ENCODE results near the gene AHCY. TPM values are rescaled to one million over a fixed set of nuclear protein-coding genes. Genes with fewer than 3 reads are reported as not detected.
"Not testable (repeated sequence)": the region's sequence is repeated elsewhere in the genome, so short reads cannot be mapped to it uniquely, and the experiment has no call there.

The AHCY gene
- total RNA-seq, 4 donors from 2014 or later, result 99.0 to 146 (median 137) TPM

DNA sequence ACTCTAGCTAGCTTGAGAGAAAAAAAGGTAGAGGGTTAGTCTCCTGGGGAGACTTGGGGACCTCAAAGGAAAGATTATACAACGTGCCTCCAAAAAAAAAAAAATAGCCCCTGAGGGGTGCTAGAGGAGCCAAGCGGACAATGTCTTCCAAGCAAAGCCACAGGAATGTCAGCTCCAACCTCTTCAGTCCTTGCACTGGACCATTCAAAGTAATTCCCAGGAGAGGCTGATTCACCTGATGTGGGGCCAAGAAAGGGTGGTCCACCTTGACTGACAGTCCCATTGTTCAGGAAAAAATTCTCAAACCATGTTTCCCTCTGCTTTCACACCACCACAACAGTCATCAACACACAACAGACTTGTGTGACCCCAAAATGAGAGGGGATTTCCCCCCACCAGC is 31.2 kb downstream of the AHCY start:
- intact Hi-C loops (cut with DNase I), result no loop called here
- no peak overlapping the region for H3K4me3 ChIP-seq
- WGBS, 2 donors, result 43 to 51% methylated on average over 2 of the region's 2 CpGs
- no peaks in the 10 kb centered on the region for H3K9me3 ChIP-seq
- TF ChIP-seq CTCF (IDR thresholded peaks at IDR 0.05) (no peak), POLR2A (IDR thresholded peaks at IDR 0.05) (no peak)
- DNase-seq, result no peak
- H3K27ac ChIP-seq, result no peak overlapping the region
- H3K36me3 ChIP-seq, result peaks cover 0 to 38% (median 1%) of the 10 kb centered on the region in 3 donors
- peaks cover 4 to 23% (median 4%) of the 10 kb centered on the region in 3 donors for H3K4me1 ChIP-seq
- H3K27me3 ChIP-seq, result no peaks in the 10 kb centered on the region

- Histone ChIP-seq H3K4me1 (peaks cover 4 to 23% (median 4%) of the 10 kb centered on the region in 3 donors), H3K27me3 (no peaks in the 10 kb centered on the region), H3K27ac (peak overlapping the region in 1 of 4 donors; percentile 26), H3K36me3 (peaks cover 0 to 19% (median 0%) of the 10 kb centered on the region in 3 donors), H3K9me3 (no peaks in the 10 kb centered on the region), H3K4me3 (no peak overlapping the region)
- DNase-seq, result no peak
- intact Hi-C loops (cut with DNase I), result no loop called here
- WGBS, 2 donors, result 89 to 94% methylated on average over 8 to 9 of the region's 9 CpGs
- TF ChIP-seq CTCF (IDR thresholded peaks at IDR 0.05) (no peak), POLR2A (IDR thresholded peaks at IDR 0.05) (no peak)
Observed at GRCh38 chr20:34269996-34270627, 33.0 kb downstream of the AHCY start.

DNA sequence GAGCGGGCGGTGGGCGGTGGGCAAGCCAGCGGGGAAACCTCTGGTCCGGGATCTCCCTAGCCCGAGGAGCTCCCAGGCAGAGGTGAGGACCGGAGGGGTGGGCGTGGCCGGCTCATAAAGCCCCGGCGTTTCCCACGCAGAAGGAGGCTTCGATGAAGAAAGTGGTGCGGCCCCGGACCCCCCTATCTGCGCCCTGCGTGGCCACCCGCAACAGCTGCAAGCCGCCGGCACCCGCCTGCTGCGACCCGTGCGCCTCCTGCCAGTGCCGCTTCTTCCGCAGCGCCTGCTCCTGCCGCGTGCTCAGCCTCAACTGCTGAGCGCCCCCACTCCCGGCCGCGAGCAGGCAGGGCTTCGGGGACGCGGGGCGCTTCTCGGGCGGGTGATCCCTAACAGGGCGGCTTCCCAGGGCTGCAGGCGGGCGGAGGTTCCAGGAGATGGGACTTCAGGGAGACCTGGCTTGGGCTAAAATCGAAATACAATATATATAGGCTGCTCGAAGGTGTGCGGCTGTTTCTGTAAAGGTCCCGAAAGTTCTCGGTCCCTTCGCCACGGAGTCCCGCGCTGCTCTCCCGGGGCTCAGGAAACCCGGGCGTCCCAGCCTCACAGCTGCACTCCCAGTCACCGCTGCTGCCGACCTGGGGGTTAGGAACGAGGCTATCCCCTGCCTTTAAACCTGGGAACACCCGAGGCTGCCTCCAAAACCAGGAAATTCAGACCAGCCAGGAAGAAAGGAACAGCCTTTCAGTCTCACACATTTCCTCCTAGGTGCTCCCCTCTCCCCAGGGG is 34.1 kb downstream of the AHCY start:
- Histone ChIP-seq H3K27ac (peak overlapping the region in 3 of 4 donors; percentile 1 to 44 (median 17)), H3K36me3 (peaks cover 0 to 10% (median 0%) of the 10 kb centered on the region in 3 donors), H3K4me3 (peak overlapping the region; percentile 15 to 68 (median 48)), H3K4me1 (peaks cover 4 to 23% (median 4%) of the 10 kb centered on the region in 3 donors), H3K9me3 (no peaks in the 10 kb centered on the region), H3K27me3 (no peaks in the 10 kb centered on the region)
- no peak for DNase-seq
- TF ChIP-seq CTCF (IDR thresholded peaks at IDR 0.05) (no peak), POLR2A (IDR thresholded peaks at IDR 0.05) (no peak)
- intact Hi-C loops (cut with DNase I), result no loop called here
- 19 to 26% methylated on average over 13 to 16 of the region's 58 CpGs for WGBS, 2 donors

DNA sequence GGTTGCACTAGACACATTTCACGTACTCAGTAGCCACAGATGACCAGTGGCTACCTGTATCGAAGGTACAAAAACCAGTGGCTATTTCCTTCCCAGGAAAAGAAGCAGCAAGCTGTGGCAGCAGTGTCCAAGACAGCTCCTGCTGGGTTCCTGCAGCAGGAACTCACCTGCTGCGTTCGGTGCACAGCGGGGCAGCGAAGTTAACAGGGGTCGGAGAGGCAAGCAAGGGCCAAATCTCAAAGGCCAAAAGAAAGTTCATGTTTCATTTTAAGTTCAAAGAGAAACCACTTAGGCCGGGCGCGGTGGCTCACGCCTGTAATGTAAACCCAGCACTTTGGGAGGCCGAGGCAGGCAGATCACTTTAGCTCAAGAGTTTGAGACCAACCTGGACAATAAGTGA is 35.0 kb downstream of the AHCY start:
- peaks cover 4 to 23% (median 4%) of the 10 kb centered on the region in 3 donors for H3K4me1 ChIP-seq
- H3K4me3 ChIP-seq, result no peak overlapping the region
- peaks cover 0 to under 1% (median 0%) of the 10 kb centered on the region in 3 donors for H3K36me3 ChIP-seq
- intact Hi-C loops (cut with DNase I), result no loop called here
- no peaks in the 10 kb centered on the region for H3K27me3 ChIP-seq
- H3K9me3 ChIP-seq, result no peaks in the 10 kb centered on the region
- TF ChIP-seq CTCF (IDR thresholded peaks at IDR 0.05) (no peak), POLR2A (IDR thresholded peaks at IDR 0.05) (no peak)
- no peak for DNase-seq
- no peak overlapping the region for H3K27ac ChIP-seq
- WGBS, 2 donors, result 95 to 97% methylated on average over 12 of the region's 12 CpGs

DNA sequence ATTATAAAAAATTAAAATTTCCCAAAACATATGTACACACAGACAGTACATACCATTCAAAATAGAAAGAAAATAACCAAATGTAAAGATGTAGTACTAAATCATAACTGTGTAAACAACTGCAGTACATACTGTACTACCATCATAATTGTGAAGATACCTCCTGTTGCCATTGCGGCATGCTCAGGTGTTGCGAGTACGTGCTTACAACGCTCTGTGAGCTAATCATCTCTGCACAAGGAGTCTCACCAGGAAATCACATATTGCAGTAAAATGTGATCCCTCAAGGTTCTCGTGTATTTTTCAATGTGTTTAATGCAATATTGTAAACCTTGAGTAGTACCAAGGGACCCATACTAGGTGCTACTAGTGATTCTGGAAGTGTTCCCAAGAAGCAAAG is 39.0 kb downstream of the AHCY start:
- Histone ChIP-seq H3K27ac (no peak overlapping the region), H3K4me1 (peaks cover 4 to 13% (median 9%) of the 10 kb centered on the region in 3 donors), H3K4me3 (no peak overlapping the region), H3K9me3 (no peaks in the 10 kb centered on the region), H3K36me3 (no peaks in the 10 kb centered on the region), H3K27me3 (no peaks in the 10 kb centered on the region)
- WGBS, 2 donors, result 93 to 98% methylated on average over 5 of the region's 5 CpGs
- TF ChIP-seq CTCF (IDR thresholded peaks at IDR 0.05) (no peak), POLR2A (IDR thresholded peaks at IDR 0.05) (no peak)
- intact Hi-C loops (cut with DNase I), result no loop called here
- DNase-seq, result no peak

- H3K9me3 ChIP-seq; intact Hi-C loops (cut with DNase I); H3K27ac ChIP-seq; H3K4me3 ChIP-seq; H3K27me3 ChIP-seq; DNase-seq; H3K4me1 ChIP-seq; H3K36me3 ChIP-seq: not testable (repeated sequence)
- 91 to 93% methylated on average over 8 of the region's 8 CpGs for WGBS, 2 donors
Observed at GRCh38 chr20:34263468-34263867, 39.7 kb downstream of the AHCY start.
